EL (cell line): ENCODE measurements around the gene BMP7.

Experiments used
- DNase-seq: peaks from one replicate; pipeline ENCODE4 v3.0.0-alpha.2; 2016

BMP7 gene

DNA sequence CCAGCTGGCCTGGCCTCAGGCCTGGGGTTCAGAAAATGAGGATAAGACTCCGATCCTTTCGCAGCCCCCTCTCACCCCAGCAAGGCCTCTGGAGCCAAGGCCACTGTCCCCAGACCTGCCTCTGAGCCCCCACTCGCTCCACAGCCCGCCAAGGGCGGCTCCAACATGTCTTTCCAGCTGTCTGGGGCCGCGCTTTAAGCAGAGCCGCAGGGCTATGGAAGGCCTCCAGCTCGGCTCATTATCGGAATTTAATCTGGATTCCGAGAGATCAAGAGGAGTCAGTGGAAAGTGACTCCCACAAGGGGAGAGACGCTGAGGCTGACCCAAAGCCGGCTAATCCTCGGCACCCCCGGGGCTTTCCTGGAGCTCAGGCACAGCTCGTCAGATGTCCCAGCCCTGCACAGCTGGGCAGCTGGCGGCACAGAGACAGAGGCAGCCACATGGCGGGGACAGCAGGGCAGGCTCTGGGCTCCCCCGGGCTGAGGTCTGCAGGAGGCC, 41.8 kb downstream of the BMP7 start:
- DNase-seq = peak; percentile 54

DNA sequence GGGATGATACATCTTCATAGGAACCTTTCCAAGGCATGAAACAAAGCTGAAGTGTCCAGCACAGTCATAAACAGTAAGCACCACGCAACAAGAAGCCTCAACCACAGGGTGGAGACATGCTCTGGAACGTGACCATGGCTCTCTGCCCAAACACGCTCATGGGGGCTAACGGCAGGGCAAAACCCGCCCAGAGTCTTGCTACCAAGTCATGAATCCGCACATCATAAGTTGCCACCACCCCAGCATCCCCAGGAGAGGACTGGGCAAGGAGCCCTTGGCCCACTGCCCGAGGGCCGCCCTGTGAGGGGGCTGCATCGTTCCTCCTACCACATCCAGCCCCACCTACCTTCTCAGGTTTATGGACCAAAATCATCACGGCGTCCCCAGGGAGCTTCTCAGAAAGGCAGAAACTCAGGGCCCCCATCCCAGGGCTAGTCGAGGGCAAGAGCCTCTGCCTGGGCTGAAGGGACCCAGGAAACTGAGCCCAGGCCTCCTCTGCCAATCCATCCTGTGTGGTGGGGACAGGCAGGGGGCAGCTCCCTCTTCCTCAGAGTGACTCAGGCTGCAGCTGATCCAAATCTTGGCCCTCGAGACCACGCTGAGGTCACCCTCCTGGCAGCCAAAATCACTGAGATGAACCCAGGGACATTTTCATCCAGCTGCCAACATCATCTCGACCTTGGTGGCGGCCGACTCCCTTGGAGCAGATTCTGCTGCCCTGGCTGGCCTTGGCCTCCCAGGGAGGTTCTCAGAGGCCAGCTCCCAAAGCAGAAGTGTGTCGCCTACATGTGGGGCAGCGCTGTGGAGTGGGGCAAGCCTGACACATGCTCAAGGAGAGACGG, 42.6 kb downstream of the BMP7 start:
- peak; percentile 57 for DNase-seq

DNA sequence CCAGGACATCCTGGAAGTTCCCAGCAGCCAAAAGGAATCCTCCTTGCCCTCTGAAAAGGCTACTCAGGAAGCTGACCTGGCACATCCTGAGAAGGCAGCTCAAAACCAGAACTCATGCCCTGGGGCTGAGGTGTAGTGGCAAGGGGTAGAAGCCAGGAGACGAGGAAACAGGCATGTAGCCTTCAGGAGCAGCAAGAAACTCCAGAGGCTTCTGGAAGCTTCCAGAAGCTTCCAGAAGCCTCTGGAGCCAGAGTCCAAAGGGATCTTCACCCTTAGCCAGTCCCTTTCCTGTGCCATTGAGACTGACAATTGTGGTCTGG, 43.9 kb downstream of the BMP7 start:
- DNase-seq = no peak

DNA sequence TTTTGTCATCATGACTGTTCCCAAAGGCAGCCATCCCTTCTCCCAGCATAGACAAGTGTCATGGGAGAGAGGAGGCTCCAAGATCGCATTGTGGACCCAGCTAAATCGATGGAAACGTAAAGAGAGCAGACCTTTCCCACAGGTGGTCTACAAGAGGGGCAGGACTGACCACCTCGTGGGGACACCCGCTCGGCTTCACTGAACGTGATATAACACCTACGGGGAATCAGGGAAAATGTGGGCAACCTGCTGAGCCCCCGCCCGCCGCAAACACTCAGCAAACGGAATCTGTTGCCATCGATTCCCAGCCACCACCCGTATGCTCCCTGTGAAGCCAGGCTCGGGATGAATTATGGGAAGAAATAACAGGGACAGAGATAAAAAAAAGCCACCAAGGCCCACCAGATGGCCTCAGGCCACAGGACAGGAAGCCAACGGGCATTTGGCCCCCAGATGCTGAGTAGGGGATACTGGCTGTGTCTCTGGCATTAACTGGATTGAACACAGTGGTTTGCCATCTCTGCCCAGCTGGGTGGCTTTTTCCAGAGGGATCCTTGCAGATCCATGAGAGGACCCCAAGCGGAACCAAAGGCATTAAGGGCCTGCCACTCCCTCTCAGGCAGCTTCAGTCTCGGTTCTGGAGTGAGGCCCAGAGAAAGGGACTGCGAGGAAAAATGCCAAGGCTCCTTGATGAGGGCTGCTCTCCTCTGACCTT, 44.4 kb downstream of the BMP7 start:
- no peak for DNase-seq

DNA sequence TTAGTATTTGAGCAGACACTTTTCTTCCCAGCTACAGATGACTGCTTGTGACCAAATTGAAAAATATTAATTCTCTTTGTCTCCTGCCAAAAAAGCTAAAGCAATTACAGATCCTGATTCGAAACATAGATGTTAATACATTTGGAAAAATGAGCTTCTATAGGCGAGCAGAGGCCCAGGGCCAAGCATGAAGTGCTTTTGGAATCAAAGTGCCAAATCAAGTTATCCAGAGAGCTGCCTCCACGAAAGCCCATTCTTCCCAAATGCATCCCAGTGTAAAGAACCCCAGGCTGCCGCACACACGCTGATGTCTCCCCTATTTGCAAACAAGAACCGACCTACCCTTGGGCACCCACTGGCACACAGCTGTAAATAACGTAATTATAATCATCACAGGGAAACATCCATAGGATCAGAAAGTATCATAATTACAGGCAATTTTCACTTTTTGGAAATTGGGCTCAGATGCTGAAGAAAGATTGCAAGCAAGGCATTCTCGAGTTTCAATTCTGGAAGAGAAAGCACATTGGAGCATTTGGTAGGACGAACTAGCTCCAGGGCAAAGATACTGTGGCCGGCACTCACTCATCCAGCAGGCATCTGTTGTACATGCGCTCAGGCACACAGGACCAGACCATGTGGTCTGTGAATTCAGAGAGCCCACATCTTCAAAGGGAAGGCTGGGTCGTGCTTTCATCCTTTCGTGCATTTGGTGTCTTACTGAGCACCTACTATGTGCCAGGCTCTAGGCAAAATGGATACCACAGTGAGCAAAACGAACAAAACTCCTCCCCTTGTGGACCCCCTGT, 45.9 kb downstream of the BMP7 start:
- DNase-seq = peak; percentile 78

DNA sequence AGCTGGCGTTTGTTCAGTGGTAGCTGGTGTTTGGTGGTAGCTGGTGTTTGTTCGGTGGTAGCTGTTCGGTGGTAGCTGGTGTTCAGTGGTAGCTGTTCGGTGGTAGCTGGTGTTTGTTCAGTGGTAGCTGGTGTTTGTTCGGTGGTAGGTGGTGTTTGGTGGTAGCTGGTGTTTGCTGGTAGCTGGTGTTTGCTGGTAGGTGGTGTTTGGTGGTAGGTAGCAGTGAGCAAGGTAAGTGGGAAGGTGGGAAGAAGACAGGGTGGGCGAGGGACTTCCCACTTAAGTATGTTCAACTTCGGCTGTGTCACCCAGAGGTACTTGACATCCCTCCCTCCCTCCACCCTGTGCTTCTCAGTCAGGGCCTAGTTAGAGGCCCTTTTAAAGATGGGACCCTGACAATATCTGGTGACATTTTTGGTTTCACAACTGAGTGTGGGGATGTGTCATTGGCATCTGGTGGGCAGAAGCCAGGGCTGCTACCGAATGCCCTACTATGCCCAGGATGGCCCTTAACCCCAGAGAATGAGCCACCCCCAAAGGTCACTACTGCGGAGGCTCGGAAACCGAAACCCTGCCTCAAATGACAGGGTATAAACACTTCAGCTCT, 47.3 kb downstream of the BMP7 start:
- no peak for DNase-seq

DNA sequence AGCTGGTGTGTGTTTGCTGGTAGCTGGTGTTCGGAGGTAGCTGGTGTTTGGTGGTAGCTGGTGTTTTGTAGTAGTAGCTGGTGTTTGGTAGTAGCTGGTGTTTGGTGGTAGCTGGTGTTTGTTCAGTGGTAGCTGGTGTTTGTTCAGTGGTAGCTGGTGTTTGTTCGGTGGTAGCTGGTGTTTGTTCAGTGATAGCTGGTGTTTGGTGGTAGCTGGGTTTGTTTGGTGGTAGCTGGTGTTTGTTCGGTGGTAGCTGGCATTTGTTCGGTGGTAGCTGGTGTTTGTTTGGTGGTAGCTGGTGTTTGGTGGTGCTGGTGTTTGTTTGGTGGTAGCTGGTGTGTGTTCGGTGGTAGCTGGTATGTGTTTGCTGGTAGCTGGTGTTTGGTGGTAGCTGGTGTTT, 48.0 kb downstream of the BMP7 start:
- no peak for DNase-seq

DNA sequence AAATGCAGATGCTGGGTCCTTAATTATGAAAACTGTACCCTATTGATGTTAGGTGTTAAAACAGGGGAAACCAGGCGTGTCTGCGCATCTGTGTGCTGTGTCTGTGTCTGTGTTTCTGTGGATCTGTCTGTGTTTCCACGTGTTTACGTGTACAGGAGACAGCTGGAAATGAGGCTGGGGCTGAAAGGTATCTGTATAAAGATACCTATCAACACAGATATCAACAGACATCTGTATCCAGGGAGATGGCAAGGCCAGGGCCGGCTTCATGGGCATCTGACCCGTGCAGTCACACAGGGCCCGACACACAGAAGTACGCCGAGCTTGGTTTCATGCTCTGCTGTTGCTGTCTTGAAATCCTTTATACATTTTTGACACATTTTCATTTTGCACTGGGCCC, 48.6 kb downstream of the BMP7 start:
- DNase-seq = no peak

DNA sequence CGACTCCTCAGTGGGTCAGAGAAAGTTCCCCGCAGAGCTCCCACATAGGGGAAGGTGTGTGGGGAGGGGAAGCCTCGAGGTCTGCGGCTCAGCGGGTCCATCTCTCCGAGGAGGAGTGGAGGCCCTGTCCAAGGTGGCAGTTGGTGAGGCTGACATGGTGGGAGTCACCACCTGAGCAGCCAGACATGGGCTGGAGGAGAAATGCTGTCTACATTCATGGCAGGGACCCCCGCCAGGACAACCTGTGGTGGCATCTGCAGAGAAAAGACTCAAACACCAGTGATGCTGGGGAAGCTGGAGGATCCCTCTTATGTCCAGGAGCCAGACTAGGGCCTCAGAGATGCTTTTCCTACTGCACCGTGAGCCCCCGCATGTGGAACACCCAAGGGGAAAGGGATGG, 49.8 kb downstream of the BMP7 start:
- no peak for DNase-seq

DNA sequence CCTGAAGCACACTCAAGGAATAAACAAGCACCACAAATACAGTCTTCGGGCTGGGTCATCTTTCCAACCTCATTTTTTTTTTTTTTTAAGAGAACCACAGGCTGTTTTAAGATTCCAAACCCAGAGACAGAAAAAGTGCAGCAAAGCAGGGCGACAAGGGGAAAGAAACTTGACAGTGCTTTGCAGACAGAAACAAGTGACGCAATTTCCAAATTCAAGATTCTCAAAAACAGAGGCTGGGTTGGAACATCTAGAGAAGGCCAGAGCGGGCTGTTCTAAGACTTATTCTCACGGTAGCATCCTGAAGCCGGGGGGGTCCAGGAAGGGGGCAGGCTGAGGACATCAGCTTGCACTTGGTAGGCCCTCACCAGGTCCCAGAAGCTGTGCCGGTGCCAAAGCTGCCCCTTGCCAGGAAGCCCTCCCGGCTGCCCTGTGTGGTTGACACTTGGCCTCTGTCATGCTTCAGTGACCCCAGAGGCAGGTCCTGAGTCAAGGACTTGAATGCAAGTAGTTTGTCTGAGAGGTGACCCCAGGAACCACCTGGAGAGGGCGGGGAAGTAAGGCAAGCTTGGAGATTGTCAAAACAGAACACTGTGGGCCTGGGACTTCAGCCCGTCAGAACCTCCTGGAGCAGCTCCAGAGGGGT, 50.5 kb downstream of the BMP7 start:
- DNase-seq = no peak

DNA sequence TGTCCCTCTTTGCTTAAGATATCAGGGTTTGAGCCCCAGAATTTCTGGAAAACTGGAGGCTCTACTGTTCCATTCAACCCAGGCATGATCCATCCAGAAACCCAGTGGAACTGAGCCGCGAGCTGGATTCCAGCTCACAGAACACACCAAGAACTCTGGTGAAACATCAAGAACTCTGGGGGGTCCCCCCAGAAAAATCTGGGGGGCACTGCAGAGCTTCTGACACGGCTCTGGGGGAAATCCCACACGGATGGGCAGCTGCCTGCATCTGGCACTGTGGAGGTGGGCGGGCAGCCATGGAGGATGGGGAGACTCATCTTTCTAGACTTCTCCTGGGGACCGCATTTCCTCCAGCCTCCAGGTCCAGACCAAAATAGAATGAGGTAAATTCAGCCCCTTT, 51.0 kb downstream of the BMP7 start:
- DNase-seq = no peak

DNA sequence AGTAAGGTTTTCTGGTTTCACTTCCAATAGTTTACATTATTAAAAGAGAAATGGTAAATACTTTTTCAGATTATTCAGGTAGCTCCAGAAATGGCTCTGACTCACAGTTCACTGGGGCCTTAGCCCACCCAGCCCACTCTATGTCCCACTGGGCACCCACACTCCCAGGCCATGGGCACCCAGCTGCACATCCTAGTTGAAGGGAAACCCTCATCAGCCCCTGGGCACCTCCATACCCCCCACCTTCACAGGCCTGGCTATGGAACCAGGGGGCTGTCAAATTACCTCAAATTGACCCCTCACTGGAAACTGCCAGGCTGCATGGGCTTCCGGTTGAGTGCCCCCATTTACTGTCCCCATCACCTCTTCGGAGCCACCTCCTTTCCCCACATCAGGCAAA, 51.5 kb downstream of the BMP7 start:
- DNase-seq = no peak

DNA sequence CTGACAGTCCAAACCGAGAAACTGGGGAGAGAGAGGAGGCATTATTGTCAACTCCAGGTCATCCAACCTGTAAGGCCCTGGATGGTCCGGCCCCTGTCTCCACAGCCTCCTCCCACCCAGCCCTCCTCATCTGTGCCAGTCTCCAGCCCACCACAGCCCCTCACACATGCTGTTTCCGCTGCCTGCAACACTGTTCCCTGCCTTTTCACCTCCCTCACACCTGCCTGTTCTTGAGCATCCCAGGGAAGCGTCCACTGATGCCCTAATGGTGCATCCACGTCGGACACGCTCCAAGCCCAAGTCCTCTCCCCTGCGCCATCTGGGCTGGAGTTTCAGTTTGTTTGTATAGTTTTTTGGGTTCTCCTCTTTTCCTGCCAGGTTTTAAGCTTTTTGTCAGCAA, 52.0 kb downstream of the BMP7 start:
- DNase-seq = no peak

DNA sequence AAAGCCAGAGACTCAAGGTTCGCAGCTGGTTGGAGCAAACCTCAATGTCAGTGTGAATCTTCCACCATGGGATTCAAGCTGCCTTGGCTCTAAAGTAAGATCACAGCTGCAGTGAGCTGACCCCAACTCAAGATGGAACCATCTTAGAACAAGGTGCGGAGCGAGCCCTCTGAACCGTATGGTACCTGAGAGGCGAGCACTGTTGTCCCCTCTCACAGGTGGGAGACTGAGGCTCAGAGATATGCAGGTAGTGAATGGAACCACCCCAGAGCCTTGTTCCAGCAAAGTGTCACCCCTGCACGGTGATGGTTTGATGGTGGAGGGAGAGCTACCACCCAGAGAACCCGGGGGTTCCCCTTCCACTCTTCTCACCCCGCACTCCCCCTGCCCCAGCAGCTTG, 52.5 kb downstream of the BMP7 start:
- DNase-seq = no peak

DNA sequence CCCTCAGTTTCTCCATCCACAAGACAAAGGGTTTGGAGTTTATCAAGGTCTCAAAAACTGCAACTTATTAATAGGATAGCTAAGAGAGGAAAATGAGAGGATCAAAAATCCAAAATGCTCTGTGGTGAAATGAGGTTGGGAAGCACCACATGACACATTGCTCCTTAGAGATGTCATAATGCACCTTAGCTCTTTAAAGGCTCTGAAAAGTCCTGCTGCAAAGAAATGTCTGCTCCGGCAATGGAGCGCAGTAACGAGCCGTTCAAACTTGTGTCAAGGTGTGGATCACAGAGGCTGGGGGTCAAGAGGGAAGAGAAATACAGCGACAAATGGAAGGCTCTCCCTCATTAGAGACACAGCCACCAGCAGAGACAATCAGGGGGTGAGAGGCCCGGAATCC, 53.1 kb downstream of the BMP7 start:
- no peak for DNase-seq

DNA sequence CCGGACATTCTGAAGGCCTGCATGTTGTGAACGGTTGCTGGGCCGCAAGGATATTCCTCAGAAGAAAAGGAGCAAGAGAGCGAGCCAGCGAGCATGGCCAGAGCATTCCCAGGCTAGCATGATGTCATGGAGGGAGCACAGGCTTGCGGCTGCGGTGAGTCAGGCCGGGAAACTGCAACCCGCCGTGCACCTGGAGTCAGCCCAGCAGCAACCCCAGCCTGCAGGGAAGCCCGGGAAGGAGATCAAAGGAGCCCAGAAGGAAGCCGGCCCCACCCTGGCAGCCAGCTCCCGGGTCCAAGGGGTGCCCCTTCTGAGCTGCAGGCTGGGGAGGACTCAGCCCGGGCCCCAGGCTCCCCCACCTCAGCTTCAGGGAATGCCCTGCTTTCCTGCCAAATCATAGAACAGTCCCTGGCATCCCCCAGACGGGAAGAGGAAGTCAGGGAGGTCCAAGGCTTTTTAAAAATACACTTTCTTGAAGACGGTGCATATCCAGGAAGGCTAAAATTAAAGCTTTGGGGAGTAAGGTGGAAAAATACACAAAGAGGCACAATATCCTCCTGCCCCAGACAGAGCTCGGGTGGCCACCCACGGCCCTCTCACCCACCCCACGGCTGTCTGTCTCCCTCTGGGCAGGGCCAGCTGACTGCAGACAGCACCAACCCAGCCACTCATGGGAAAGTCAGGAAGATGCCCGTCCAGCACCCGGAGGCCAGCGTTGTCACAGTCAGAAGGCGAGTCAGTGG, 53.7 kb downstream of the BMP7 start:
- DNase-seq = peak; percentile 90

DNA sequence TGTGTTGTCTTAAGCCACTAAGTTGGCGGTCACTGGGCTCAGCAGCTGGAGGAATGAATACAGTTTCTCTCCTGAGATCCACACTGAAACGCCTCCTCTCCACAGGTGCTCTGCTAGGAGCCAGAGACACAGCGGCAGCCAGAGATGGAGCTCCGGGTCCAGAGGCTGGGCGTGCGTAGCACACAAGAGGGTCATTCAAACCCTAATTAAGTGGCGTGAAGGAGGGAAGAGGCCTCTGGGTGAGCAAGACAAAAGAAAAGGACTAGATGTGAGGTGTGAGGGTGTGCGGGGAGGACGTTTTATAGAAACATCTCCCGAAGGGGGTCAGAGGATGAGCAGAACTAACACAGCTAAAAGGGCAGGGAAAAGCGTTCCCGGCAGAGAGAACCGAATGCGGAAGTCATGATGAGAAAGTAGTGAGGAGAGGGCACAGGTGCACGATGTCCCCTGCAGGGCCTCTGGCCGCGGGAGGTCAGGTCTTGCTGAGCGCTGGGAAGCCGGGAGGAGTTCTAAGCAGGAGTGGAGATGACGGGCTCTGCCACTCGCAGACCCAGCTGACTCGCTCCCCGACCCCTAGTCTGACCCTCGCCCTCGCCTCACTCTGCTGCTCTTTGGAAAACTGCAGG, 54.4 kb downstream of the BMP7 start:
- DNase-seq = no peak

DNA sequence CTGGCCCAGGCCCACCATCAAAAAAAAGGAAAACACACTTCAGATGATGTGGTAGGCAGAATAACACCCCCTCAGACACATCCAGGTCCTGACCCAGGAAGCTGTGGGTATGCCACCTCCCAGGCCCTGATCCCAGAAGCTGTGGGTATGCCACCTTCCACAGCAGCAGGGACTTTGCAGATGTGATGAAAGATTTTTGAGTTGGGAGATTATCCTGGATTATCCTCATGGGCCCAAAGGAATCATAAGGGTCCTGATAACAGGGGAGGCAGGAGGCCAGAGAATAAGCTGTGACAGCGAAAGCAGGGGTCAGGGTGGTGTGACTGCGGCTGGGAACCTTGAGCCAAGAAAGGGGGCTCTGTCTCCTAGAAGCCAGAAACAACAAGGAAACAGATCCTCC, 55.0 kb downstream of the BMP7 start:
- DNase-seq = no peak

DNA sequence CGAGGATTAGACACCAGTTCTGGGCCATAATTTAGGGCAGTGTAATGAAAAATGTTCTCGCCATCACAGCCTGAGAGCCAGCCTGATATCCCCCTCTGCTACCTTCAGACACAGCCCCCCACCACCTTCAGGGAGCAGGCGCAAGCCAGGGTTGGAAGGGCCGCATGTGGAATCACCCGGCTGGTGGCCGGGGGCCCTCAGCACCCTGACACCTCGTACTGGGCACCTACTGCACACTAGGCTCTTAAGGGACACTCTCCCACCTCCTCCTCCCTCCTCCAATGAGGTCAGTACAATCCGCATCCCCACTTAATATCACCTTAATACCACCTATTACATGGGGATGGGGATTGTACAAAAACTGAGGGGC, 55.5 kb downstream of the BMP7 start:
- no peak for DNase-seq

DNA sequence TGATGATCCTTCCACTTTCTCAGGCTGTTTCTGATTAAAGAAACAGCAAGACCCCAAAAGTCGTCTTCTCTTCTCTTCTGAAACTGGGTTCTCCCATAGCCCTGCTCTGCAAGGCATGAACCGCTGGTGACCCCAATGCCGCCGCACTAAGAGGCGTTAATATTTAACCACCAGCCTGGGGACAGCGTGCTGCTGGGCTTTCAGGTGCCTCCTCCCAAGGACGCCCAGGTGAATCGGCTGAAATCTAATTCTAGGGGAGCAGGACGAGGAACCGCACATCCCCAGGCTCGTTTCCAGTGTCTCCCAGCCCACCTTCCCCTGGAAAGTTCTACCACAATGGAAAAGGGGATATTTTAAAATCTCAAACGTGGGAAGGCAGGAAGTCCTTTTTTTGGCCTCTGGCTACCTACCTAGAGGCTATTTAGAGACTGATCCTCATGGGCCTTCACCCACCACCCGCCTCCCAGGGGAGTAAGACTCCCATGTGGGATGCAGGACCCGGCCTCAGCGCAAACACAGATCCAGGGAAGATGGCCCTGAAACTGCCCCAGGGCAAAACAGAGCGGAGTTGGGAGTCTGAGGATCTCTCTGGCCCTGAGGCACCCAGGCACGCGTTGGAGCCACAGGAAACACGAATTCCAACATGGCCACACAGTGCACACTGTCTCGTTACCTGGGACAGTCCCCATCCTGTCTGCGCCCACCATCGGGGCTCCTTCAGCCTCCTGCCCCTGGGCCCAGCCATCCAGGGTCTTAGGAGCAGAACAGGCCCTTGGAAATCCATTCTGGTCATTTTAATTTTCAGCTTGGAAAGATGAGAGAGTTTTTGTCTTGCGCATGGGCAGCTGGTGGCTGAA, 56.2 kb downstream of the BMP7 start:
- no peak for DNase-seq

DNA sequence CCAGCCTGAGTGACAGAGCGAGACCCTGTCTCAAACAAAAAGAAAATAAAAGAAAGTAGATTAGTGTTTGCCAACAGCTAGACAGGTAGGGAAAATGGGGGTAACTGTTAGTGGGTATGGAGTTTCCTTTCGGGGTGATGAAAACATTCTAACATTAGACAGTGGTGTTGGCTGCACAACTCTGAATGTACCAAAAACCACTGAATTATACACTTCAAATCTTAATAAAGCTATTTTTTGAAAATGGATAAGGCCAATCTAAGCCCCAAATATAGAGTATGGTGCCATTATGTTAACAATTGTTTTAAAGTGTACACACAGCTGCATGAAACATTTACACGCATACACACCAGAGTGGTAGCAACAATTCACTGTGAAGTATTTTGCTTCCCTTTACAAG, 57.0 kb downstream of the BMP7 start:
- no peak for DNase-seq
